22Rv1 (cell line): ENCODE data around the gene ERO1B.

Experiments
- H3K27ac ChIP-seq: fragments of 450-650 bp; 2 replicates; pipeline ENCODE4 v1.5.1; 2017
- CTCF ChIP-seq: fragments of 450-650 bp; IDR thresholded peaks from 2 replicates; pipeline ENCODE4 v1.5.1; 2017; ENCODE audit warnings: mild to moderate bottlenecking
- ZFX ChIP-seq: fragments of 450-650 bp; IDR thresholded peaks from 2 replicates; pipeline ENCODE4 v1.6.1; 2017; ENCODE audit warnings: antibody characterized with exemption, borderline replicate concordance

Gene ERO1B

DNA sequence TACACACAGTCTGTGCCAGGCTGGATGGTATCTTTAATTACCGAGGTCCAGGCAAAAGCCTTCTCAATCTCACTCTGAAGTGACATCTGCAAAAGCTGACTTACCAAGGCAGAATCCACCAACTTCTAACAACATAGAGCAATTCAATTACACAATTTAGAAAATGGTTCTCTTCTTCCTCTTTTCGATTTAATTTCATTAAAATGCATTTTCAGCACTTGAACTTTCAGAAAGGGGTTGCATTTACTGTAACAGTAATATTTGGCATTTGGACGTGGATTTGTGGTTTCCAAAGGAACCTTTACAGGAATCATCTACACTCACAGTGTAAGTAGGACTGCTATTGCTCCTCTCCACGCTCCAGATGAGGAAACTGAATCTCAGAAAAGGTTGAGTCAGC is 53.3 kb downstream of the ERO1B start:
- TF ChIP-seq ZFX (no peak), CTCF (no peak)
- H3K27ac ChIP-seq, result no peak overlapping the region

DNA sequence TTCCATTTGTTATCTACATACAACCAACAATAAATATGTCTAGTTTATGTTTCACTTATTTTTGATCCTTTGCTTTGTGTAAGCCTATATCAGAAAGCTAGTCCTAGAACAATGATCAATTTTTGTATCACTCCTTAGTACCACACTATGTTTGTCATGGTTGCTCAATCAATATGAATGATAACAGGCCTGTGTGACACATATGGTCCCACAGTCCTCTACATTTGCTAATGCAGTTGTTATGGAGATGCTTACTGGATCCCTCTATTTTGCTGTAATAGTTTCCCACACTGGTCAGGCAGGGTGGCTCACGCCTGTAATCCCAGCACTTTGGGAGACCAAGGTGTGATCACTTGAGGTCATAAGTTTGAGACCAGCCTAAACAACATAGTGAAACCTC is 59.1 kb downstream of the ERO1B start:
- no peak for TF ChIP-seq ZFX
- no peak for TF ChIP-seq CTCF
- H3K27ac ChIP-seq, result no peak overlapping the region

DNA sequence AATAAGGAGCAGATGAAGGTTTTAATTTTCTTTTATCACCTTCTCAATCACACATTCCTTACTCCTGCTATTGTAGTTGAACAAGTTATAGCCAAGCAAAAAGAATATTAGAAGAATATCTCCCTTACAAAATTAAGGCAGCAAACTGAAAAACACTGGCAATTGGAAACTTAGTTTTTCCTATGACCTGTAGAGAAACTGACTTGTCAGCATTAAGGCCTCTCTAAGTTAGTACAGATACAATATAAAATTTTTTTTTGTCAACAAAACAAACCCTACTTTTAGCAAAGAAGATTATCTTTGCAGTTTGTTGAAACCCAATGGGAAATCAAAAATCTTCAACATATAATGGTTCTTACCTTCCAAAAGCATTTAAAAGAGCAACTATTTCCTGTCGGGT is 61.3 kb downstream of the ERO1B start:
- H3K27ac ChIP-seq, result no peak overlapping the region
- TF ChIP-seq CTCF (no peak), ZFX (no peak)

GRCh38 chr1:236214761-236215160 is 67.0 kb downstream of the ERO1B start:
- no peak overlapping the region for H3K27ac ChIP-seq
- TF ChIP-seq ZFX (no peak), CTCF (no peak)

GRCh38 chr1:236213534-236213933 is 68.2 kb downstream of the ERO1B start:
- TF ChIP-seq ZFX, result no peak
- no peak for TF ChIP-seq CTCF
- no peak overlapping the region for H3K27ac ChIP-seq

- H3K27ac ChIP-seq, result no peak overlapping the region
- TF ChIP-seq CTCF (no peak), ZFX (no peak)
Measured at GRCh38 chr1:236211815-236212214, 69.9 kb downstream of the ERO1B start.

GRCh38 chr1:236209713-236210112 is 72.0 kb downstream of the ERO1B start:
- no peak overlapping the region for H3K27ac ChIP-seq
- TF ChIP-seq CTCF, result no peak
- no peak for TF ChIP-seq ZFX
